ENCODE measurements around the gene NINL. TPM values are rescaled to one million over a fixed set of nuclear protein-coding genes. Genes with fewer than 3 reads are reported as not detected.

The NINL gene
- total RNA-seq, 1 donor from 2014 or later, result 95.5 TPM

GRCh38 chr20:25447671-25448070 lies 137.7 kb downstream of the NINL start:
- H3K4me3 Mint-ChIP-seq (ENCODE audit: unreplicated experiment), result no peak overlapping the region
- H3K27me3 Mint-ChIP-seq (ENCODE audit: unreplicated experiment), result no peaks in the 10 kb centered on the region
- no peak for TF ChIP-seq CTCF (IDR thresholded peaks at IDR 0.05; ENCODE audit: unreplicated experiment)
- DNase-seq (ENCODE audit: low spot score), result no peak
- H3K36me3 Mint-ChIP-seq (ENCODE audit: low read depth, unreplicated experiment), result peaks cover 36% of the 10 kb centered on the region
- no peaks in the 10 kb centered on the region for H3K9me3 Mint-ChIP-seq (ENCODE audit: unreplicated experiment)
- H3K4me1 Mint-ChIP-seq (ENCODE audit: unreplicated experiment), result peaks cover 11% of the 10 kb centered on the region
- no peak overlapping the region for H3K27ac Mint-ChIP-seq (ENCODE audit: unreplicated experiment)

GRCh38 chr20:25444556-25444955 lies 140.8 kb downstream of the NINL start:
- H3K4me1 Mint-ChIP-seq (ENCODE audit: unreplicated experiment), result peaks cover 11% of the 10 kb centered on the region
- peaks cover 24% of the 10 kb centered on the region for H3K36me3 Mint-ChIP-seq (ENCODE audit: low read depth, unreplicated experiment)
- no peak overlapping the region for H3K4me3 Mint-ChIP-seq (ENCODE audit: unreplicated experiment)
- H3K9me3 Mint-ChIP-seq (ENCODE audit: unreplicated experiment), result no peaks in the 10 kb centered on the region
- no peak for TF ChIP-seq CTCF (IDR thresholded peaks at IDR 0.05; ENCODE audit: unreplicated experiment)
- H3K27me3 Mint-ChIP-seq (ENCODE audit: unreplicated experiment), result no peaks in the 10 kb centered on the region
- no peak for DNase-seq (ENCODE audit: low spot score)
- H3K27ac Mint-ChIP-seq (ENCODE audit: unreplicated experiment), result no peak overlapping the region

GRCh38 chr20:25439328-25439727 lies 146.0 kb downstream of the NINL start:
- DNase-seq (ENCODE audit: low spot score), result no peak
- Mint-ChIP-seq H3K27ac (ENCODE audit: unreplicated experiment) (no peak overlapping the region), H3K9me3 (ENCODE audit: unreplicated experiment) (no peaks in the 10 kb centered on the region), H3K4me1 (ENCODE audit: unreplicated experiment) (no peaks in the 10 kb centered on the region), H3K27me3 (ENCODE audit: unreplicated experiment) (no peaks in the 10 kb centered on the region), H3K36me3 (ENCODE audit: low read depth, unreplicated experiment) (no peaks in the 10 kb centered on the region), H3K4me3 (ENCODE audit: unreplicated experiment) (no peak overlapping the region)
- TF ChIP-seq CTCF (IDR thresholded peaks at IDR 0.05; ENCODE audit: unreplicated experiment), result no peak

GRCh38 chr20:25437153-25437581 lies 148.2 kb downstream of the NINL start:
- no peak for DNase-seq (ENCODE audit: low spot score)
- H3K4me1 Mint-ChIP-seq (ENCODE audit: unreplicated experiment), result no peaks in the 10 kb centered on the region
- H3K9me3 Mint-ChIP-seq (ENCODE audit: unreplicated experiment), result no peaks in the 10 kb centered on the region
- H3K36me3 Mint-ChIP-seq (ENCODE audit: low read depth, unreplicated experiment), result no peaks in the 10 kb centered on the region
- H3K4me3 Mint-ChIP-seq (ENCODE audit: unreplicated experiment), result no peak overlapping the region
- no peak overlapping the region for H3K27ac Mint-ChIP-seq (ENCODE audit: unreplicated experiment)
- no peak for TF ChIP-seq CTCF (IDR thresholded peaks at IDR 0.05; ENCODE audit: unreplicated experiment)
- H3K27me3 Mint-ChIP-seq (ENCODE audit: unreplicated experiment), result no peaks in the 10 kb centered on the region

GRCh38 chr20:25424536-25424935 lies 160.8 kb downstream of the NINL start:
- Mint-ChIP-seq H3K36me3 (ENCODE audit: low read depth, unreplicated experiment) (peaks cover 9% of the 10 kb centered on the region), H3K4me1 (ENCODE audit: unreplicated experiment) (no peaks in the 10 kb centered on the region), H3K27me3 (ENCODE audit: unreplicated experiment) (no peaks in the 10 kb centered on the region), H3K27ac (ENCODE audit: unreplicated experiment) (no peak overlapping the region), H3K9me3 (ENCODE audit: unreplicated experiment) (no peaks in the 10 kb centered on the region), H3K4me3 (ENCODE audit: unreplicated experiment) (no peak overlapping the region)
- TF ChIP-seq CTCF (IDR thresholded peaks at IDR 0.05; ENCODE audit: unreplicated experiment), result no peak
- DNase-seq (ENCODE audit: low spot score), result no peak

All from endothelial cell (in vitro differentiated cells).